ENCODE data around the gene COQ5. TPM values are rescaled to one million over a fixed set of nuclear protein-coding genes. Genes with fewer than 3 reads are reported as not detected.
A peak's percentile ranks its signal among the peaks of the same experiment; 100 is the strongest.

The COQ5 gene
- polyA plus RNA-seq, 1 donor from 2014 or later = 91.6 TPM

DNA sequence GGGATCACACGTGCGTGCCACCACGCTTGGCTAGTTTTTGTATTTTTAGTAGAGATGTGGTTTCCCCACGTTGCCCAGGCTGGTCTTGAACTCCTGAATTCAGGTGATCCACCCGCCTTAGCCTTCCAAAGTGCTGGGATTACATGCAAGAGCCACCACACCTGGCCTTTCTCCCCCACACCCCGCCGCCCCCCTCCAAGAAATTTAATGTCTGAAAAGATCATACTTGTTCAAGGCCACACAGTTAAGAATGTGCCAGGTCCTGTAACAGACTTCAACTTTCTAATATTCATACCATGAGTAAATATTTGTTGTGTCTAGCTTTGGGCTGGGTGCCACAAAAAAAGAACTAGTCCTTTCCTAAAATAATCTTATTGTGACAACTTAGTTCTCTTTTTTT lies 73.7 kb downstream of the COQ5 start:
- H3F3A ChIP-seq (ENCODE audit: insufficient read depth, low read length, poor library complexity, severe bottlenecking) = no peaks in the 10 kb centered on the region
- no peak overlapping the region for H2AFZ ChIP-seq (ENCODE audit: low read depth, low read length)
- H3K27me3 ChIP-seq (ENCODE audit: insufficient read depth, low read depth, low read length) = no peaks in the 10 kb centered on the region
- H3K27ac ChIP-seq (ENCODE audit: low read length) = no peak overlapping the region
- H3K9me3 ChIP-seq (ENCODE audit: low read length) = no peaks in the 10 kb centered on the region
- H3K4me3 ChIP-seq (ENCODE audit: low read length) = no peak overlapping the region
- H3K9me2 ChIP-seq (ENCODE audit: insufficient read depth, low read length) = no peaks in the 10 kb centered on the region
- no peak for TF ChIP-seq EZH2 (IDR thresholded peaks at IDR 0.05; ENCODE audit: borderline replicate concordance, insufficient read depth, low read length, poor library complexity, severe bottlenecking)
- TF ChIP-seq RAD21 (conservative IDR thresholded peaks at IDR 0.05) = no peak
- TF ChIP-seq SMC3 (conservative IDR thresholded peaks at IDR 0.05; ENCODE audit: poor library complexity) = no peak
- no peak for TF ChIP-seq REST (IDR thresholded peaks at IDR 0.05; ENCODE audit: borderline replicate concordance)
- TF ChIP-seq EP300 (conservative IDR thresholded peaks at IDR 0.05; ENCODE audit: poor library complexity, severe bottlenecking) = no peak
- no peak for TF ChIP-seq POLR2AphosphoS5 (IDR thresholded peaks at IDR 0.05)
- TF ChIP-seq, protein P1, sequence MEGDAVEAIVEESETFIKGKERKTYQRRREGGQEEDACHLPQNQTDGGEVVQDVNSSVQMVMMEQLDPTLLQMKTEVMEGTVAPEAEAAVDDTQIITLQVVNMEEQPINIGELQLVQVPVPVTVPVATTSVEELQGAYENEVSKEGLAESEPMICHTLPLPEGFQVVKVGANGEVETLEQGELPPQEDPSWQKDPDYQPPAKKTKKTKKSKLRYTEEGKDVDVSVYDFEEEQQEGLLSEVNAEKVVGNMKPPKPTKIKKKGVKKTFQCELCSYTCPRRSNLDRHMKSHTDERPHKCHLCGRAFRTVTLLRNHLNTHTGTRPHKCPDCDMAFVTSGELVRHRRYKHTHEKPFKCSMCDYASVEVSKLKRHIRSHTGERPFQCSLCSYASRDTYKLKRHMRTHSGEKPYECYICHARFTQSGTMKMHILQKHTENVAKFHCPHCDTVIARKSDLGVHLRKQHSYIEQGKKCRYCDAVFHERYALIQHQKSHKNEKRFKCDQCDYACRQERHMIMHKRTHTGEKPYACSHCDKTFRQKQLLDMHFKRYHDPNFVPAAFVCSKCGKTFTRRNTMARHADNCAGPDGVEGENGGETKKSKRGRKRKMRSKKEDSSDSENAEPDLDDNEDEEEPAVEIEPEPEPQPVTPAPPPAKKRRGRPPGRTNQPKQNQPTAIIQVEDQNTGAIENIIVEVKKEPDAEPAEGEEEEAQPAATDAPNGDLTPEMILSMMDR (IDR thresholded peaks at IDR 0.05; ENCODE audit: poor library complexity, severe bottlenecking) = no peak
- no peak for TF ChIP-seq TAF1 (IDR thresholded peaks at IDR 0.05; ENCODE audit: low read depth)
- TF ChIP-seq MXI1 (conservative IDR thresholded peaks at IDR 0.05; ENCODE audit: poor library complexity, severe bottlenecking) = no peak
- no peak overlapping the region for H3K9ac ChIP-seq (ENCODE audit: low read length)
- peaks cover 4% of the 10 kb centered on the region for H3K79me2 ChIP-seq (replicated peaks; ENCODE audit: insufficient read depth, low read length)
- no peaks in the 10 kb centered on the region for H3K36me3 ChIP-seq (ENCODE audit: insufficient read depth, low read length)
- no peaks in the 10 kb centered on the region for H4K20me1 ChIP-seq (ENCODE audit: insufficient read depth)
- H3K4me2 ChIP-seq (ENCODE audit: low read length) = no peak overlapping the region

DNA sequence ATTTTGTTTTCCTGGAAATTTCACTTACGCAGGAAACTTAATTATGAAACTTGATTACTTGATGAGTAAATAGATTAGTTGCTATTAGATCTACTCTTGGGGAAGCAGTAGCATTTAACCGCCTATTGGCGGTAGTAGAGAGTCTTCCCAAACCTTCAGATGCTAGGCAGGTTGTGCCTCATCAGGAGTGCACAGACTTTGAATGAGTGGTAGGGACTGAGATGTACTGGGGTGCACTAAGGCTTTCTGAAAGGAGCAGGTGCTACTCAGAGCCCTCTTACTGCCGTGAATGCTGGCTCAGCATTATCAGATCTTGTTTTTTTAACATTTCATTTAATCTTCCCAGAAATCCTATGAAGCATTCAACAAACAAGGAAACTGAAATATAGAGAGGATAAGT lies 75.0 kb downstream of the COQ5 start:
- peaks cover 9% of the 10 kb centered on the region for H3K79me2 ChIP-seq (replicated peaks; ENCODE audit: insufficient read depth, low read length)
- H3K27me3 ChIP-seq (ENCODE audit: insufficient read depth, low read depth, low read length) = no peaks in the 10 kb centered on the region
- H3K9me2 ChIP-seq (ENCODE audit: insufficient read depth, low read length) = no peaks in the 10 kb centered on the region
- no peaks in the 10 kb centered on the region for H3F3A ChIP-seq (ENCODE audit: insufficient read depth, low read length, poor library complexity, severe bottlenecking)
- TF ChIP-seq EP300 (conservative IDR thresholded peaks at IDR 0.05; ENCODE audit: poor library complexity, severe bottlenecking) (no peak), TAF1 (IDR thresholded peaks at IDR 0.05; ENCODE audit: low read depth) (no peak)
- TF ChIP-seq, protein P1 (IDR thresholded peaks at IDR 0.05; ENCODE audit: poor library complexity, severe bottlenecking) = peak; percentile 58
- H3K36me3 ChIP-seq (ENCODE audit: insufficient read depth, low read length) = no peaks in the 10 kb centered on the region
- no peak overlapping the region for H2AFZ ChIP-seq (ENCODE audit: low read depth, low read length)
- H3K9ac ChIP-seq (ENCODE audit: low read length) = no peak overlapping the region
- H4K20me1 ChIP-seq (ENCODE audit: insufficient read depth) = no peaks in the 10 kb centered on the region
- H3K9me3 ChIP-seq (ENCODE audit: low read length) = no peaks in the 10 kb centered on the region
- no peak overlapping the region for H3K27ac ChIP-seq (ENCODE audit: low read length)
- H3K4me2 ChIP-seq (ENCODE audit: low read length) = no peak overlapping the region
- no peak overlapping the region for H3K4me3 ChIP-seq (ENCODE audit: low read length)

Small RNA genes lying within 50 kb of the gene (small RNA-seq; reads per million reads assigned to genes)
- 0 to 1.2 (median 0) reads per million in 3 experiments for gene RF00019

Other genes with a start within 250 kb of the COQ5 start
- under 0.01 TPM in 1 of 2 replicates, not detected in the other for gene RNU4-2, start 237.3 kb downstream of the COQ5 start, polyA plus RNA-seq
- under 0.01 TPM in 1 of 2 replicates, not detected in the other for gene RNU4-1, start 235.9 kb downstream of the COQ5 start, polyA plus RNA-seq
- gene SIRT4, start 226.8 kb downstream of the COQ5 start, polyA plus RNA-seq = 9.7 and 13.8 TPM in 2 replicates
- not detected in 2 replicates for gene PLA2G1B, start 201.4 kb downstream of the COQ5 start, polyA plus RNA-seq
- 7.5 and 9.2 TPM in 2 replicates for gene MSI1, start 160.0 kb downstream of the COQ5 start, polyA plus RNA-seq
- gene COX6A1, start 91.0 kb downstream of the COQ5 start, polyA plus RNA-seq = 1,801 and 2,017 TPM in 2 replicates
- 40.7 and 45.1 TPM in 2 replicates for gene TRIAP1, start 82.8 kb downstream of the COQ5 start, polyA plus RNA-seq
- 43.6 and 45.3 TPM in 2 replicates for gene GATC, start 82.7 kb downstream of the COQ5 start, polyA plus RNA-seq
- 263 and 289 TPM in 2 replicates for gene SRSF9, start 59.4 kb downstream of the COQ5 start, polyA plus RNA-seq
- 404 and 466 TPM in 2 replicates for gene DYNLL1, start 33.0 kb downstream of the COQ5 start, polyA plus RNA-seq
- gene RNF10, start 5.2 kb upstream of the COQ5 start, polyA plus RNA-seq = 139 and 145 TPM in 2 replicates
- 137 and 153 TPM in 2 replicates for gene POP5, start 52.2 kb upstream of the COQ5 start, polyA plus RNA-seq
- gene CABP1, start 111.5 kb upstream of the COQ5 start, polyA plus RNA-seq = 0.44 and 0.71 TPM in 2 replicates
- 27.4 and 33.2 TPM in 2 replicates for gene MLEC, start 158.0 kb upstream of the COQ5 start, polyA plus RNA-seq
- gene UNC119B, start 181.3 kb upstream of the COQ5 start, polyA plus RNA-seq = 17.3 and 20.3 TPM in 2 replicates
- 3.6 and 5.2 TPM in 2 replicates for gene ACADS, start 196.7 kb upstream of the COQ5 start, polyA plus RNA-seq

Data from neural cell (in vitro differentiated cells).